NCI-H128 (cell line): Measurements from ENCODE around the gene GRHL1.

Experiments
- DNase-seq: peaks from one replicate; lab custom pipeline; 2025; ENCODE audit not compliant: unreplicated experiment; lab: John Stamatoyannopoulos, UW

GRHL1 gene

GRCh38 chr2:9971890-9972289 is 20.4 kb downstream of the GRHL1 start:
- no peak for DNase-seq

GRCh38 chr2:9972621-9973479 is 21.4 kb downstream of the GRHL1 start:
- DNase-seq: no peak

GRCh38 chr2:9973690-9974089 is 22.2 kb downstream of the GRHL1 start:
- no peak for DNase-seq

GRCh38 chr2:9974343-9974742 is 22.9 kb downstream of the GRHL1 start:
- DNase-seq: no peak

- no peak for DNase-seq
Observed at GRCh38 chr2:9975328-9975727, 23.8 kb downstream of the GRHL1 start.

GRCh38 chr2:9975805-9976447 is 24.4 kb downstream of the GRHL1 start:
- no peak for DNase-seq

GRCh38 chr2:9979977-9980376 is 28.5 kb downstream of the GRHL1 start:
- DNase-seq: no peak

- no peak for DNase-seq
Observed at GRCh38 chr2:9980520-9980919, 29.0 kb downstream of the GRHL1 start.

- DNase-seq: no peak
Observed at GRCh38 chr2:9981655-9982054, 30.2 kb downstream of the GRHL1 start.

- DNase-seq: no peak
Observed at GRCh38 chr2:9982248-9982647, 30.8 kb downstream of the GRHL1 start.

GRCh38 chr2:9982891-9983290 is 31.4 kb downstream of the GRHL1 start:
- no peak for DNase-seq

- DNase-seq: no peak
Observed at GRCh38 chr2:9983401-9984216, 32.1 kb downstream of the GRHL1 start.

- no peak for DNase-seq
Observed at GRCh38 chr2:9984217-9984739, 32.8 kb downstream of the GRHL1 start.

GRCh38 chr2:9984871-9985480 is 33.5 kb downstream of the GRHL1 start:
- no peak for DNase-seq

GRCh38 chr2:9985531-9986328 is 34.2 kb downstream of the GRHL1 start:
- no peak for DNase-seq

GRCh38 chr2:9988320-9988719 is 36.8 kb downstream of the GRHL1 start:
- no peak for DNase-seq

- no peak for DNase-seq
Observed at GRCh38 chr2:9990736-9991135, 39.2 kb downstream of the GRHL1 start.

GRCh38 chr2:9991221-9991620 is 39.7 kb downstream of the GRHL1 start:
- DNase-seq: no peak

GRCh38 chr2:9991829-9992273 is 40.4 kb downstream of the GRHL1 start:
- no peak for DNase-seq
